SU-DHL-6 (cell line): ENCODE results near the gene ABCD3.

Source experiments
- H2AFZ ChIP-seq: fragments of 200-600 bp; sonication (generic); 2 replicates; pipeline ENCODE4 v1.6.1; 2014; ENCODE audit warnings: low read depth, mild to moderate bottlenecking, moderate library complexity, mixed read lengths, antibody characterized with exemption, low read length; ENCODE audit not compliant: severe bottlenecking
- H3F3A ChIP-seq: fragments of 200-600 bp; shearing (Covaris generic); 2 replicates; pipeline ENCODE4 v1.6.0; 2016; ENCODE audit warnings: antibody characterized with exemption, mild to moderate bottlenecking; ENCODE audit not compliant: insufficient read depth
- H3K27ac ChIP-seq: fragments of 200-600 bp; sonication (generic); 2 replicates; pipeline ENCODE4 v1.5.1; 2016; ENCODE audit warnings: low read depth, mild to moderate bottlenecking, low read length, moderate library complexity, mixed read lengths
- H3K27me3 ChIP-seq: fragments of 200-600 bp; sonication (generic), shearing (Covaris generic); 2 replicates; pipeline ENCODE4 v1.6.0; 2014; ENCODE audit warnings: mild to moderate bottlenecking, low read length
- H3K36me3 ChIP-seq: fragments of 200-600 bp; sonication (generic); 2 replicates; pipeline ENCODE4 v1.6.1; 2014; ENCODE audit warnings: mild to moderate bottlenecking, low read length, mixed read lengths
- H3K4me2 ChIP-seq: fragments of 300-600, 200-600 bp; shearing (Covaris generic), sonication (generic); 2 replicates; pipeline ENCODE4 v1.6.0; 2014; ENCODE audit warnings: low read length, low read depth, mild to moderate bottlenecking; ENCODE audit not compliant: poor library complexity, severe bottlenecking
- H3K4me3 ChIP-seq: fragments of 200-600 bp; sonication (generic); 2 replicates; pipeline ENCODE4 v1.5.1; 2014; ENCODE audit warnings: antibody characterized with exemption, low read length, mild to moderate bottlenecking, mixed read lengths; ENCODE audit not compliant: insufficient read depth, poor library complexity, severe bottlenecking
- H3K79me2 ChIP-seq: fragments of 200-600 bp; sonication (generic); 2 replicates; pipeline ENCODE4 v1.6.1; 2014; ENCODE audit warnings: mild to moderate bottlenecking, low read length, moderate library complexity; ENCODE audit not compliant: insufficient read depth
- H3K9ac ChIP-seq: fragments of 200-600 bp; sonication (generic); 2 replicates; pipeline ENCODE4 v1.7.0; 2014; ENCODE audit warnings: mild to moderate bottlenecking, low read length
- H3K9me2 ChIP-seq: fragments of 200-600 bp; sonication (generic); replicated peaks from 2 replicates; pipeline ENCODE4 v1.6.1; 2014; ENCODE audit warnings: low read length; ENCODE audit not compliant: insufficient read depth
- H3K9me3 ChIP-seq: fragments of 200-600 bp; sonication (generic); 2 replicates; pipeline ENCODE4 v1.6.1; 2014; ENCODE audit warnings: low read length, mixed read lengths; ENCODE audit not compliant: insufficient read depth
- H4K20me1 ChIP-seq: fragments of 200-600 bp; sonication (generic); 2 replicates; pipeline ENCODE4 v1.6.1; 2014; ENCODE audit warnings: low read depth, mild to moderate bottlenecking, antibody characterized with exemption, low read length, moderate library complexity, mixed read lengths
- CTCF ChIP-seq: fragments of 200-600 bp; sonication (generic); IDR thresholded peaks from one replicate; pipeline ENCODE4 v1.5.1; 2017; ENCODE audit warnings: antibody characterized with exemption, mild to moderate bottlenecking, low read length, moderate library complexity; ENCODE audit not compliant: insufficient read depth, poor library complexity, severe bottlenecking
- EZH2phosphoT487 ChIP-seq: fragments of 200-600 bp; sonication (generic), shearing (Covaris generic); conservative IDR thresholded peaks from 2 replicates; pipeline ENCODE4 v1.6.1; 2018; ENCODE audit warnings: mild to moderate bottlenecking, antibody characterized with exemption, low read length, moderate library complexity, mixed read lengths

The ABCD3 gene

GRCh38 chr1:94417728-94417977 is 536 bp upstream of the ABCD3 start:
- H3K27me3 ChIP-seq, result no peaks in the 10 kb centered on the region
- H3K9me2 ChIP-seq, result no peaks in the 10 kb centered on the region
- 0 out of 2 replicates have a peak overlapping the region, but pooled peaks have one; percentile 35 for H3K27ac ChIP-seq
- H4K20me1 ChIP-seq, result peaks cover 19% of the 10 kb centered on the region
- peak overlapping the region; percentile 65 for H2AFZ ChIP-seq
- H3K4me2 ChIP-seq, result peak overlapping the region; percentile 55
- H3K4me3 ChIP-seq, result peak overlapping the region; percentile 61
- no peak for TF ChIP-seq CTCF
- TF ChIP-seq EZH2phosphoT487, result no peak
- H3K9ac ChIP-seq, result peak overlapping the region; percentile 78
- no peaks in the 10 kb centered on the region for H3F3A ChIP-seq
- H3K79me2 ChIP-seq, result peaks cover 10% of the 10 kb centered on the region
- H3K9me3 ChIP-seq, result no peaks in the 10 kb centered on the region
- H3K36me3 ChIP-seq, result no peaks in the 10 kb centered on the region

- TF ChIP-seq EZH2phosphoT487 (no peak), CTCF (no peak)
- Histone ChIP-seq H3K27me3 (no peaks in the 10 kb centered on the region), H3F3A (no peaks in the 10 kb centered on the region), H3K79me2 (peaks cover 21% of the 10 kb centered on the region), H3K9me2 (no peaks in the 10 kb centered on the region), H2AFZ (peak overlapping the region; percentile 90), H3K27ac (no peak overlapping the region), H3K9me3 (no peaks in the 10 kb centered on the region), H3K4me2 (peak overlapping the region; percentile 54), H3K4me3 (peak overlapping the region; percentile 84), H3K36me3 (no peaks in the 10 kb centered on the region), H3K9ac (peak overlapping the region; percentile 78), H4K20me1 (peaks cover 22% of the 10 kb centered on the region)
Measured at GRCh38 chr1:94418664-94419655, 771 bp downstream of the ABCD3 start.

- Histone ChIP-seq H3K79me2 (peaks cover 41% of the 10 kb centered on the region), H3K4me3 (no peak overlapping the region), H3K9ac (no peak overlapping the region), H3K27ac (no peak overlapping the region), H3K9me3 (no peaks in the 10 kb centered on the region), H4K20me1 (peaks cover 25% of the 10 kb centered on the region), H3K9me2 (no peaks in the 10 kb centered on the region), H3K4me2 (no peak overlapping the region), H3K36me3 (no peaks in the 10 kb centered on the region), H3F3A (no peaks in the 10 kb centered on the region), H3K27me3 (no peaks in the 10 kb centered on the region), H2AFZ (no peak overlapping the region)
- no peak for TF ChIP-seq CTCF
- no peak for TF ChIP-seq EZH2phosphoT487
Measured at GRCh38 chr1:94422115-94422820, 4.1 kb downstream of the ABCD3 start.
